Frontal cortex (tissue), 4 donors: ENCODE results near the gene TNRC18. TPM values are rescaled to one million over a fixed set of nuclear protein-coding genes. Genes with fewer than 3 reads are reported as not detected.

Experiments
- DNase-seq, 2 donors: peaks; one replicate each; pipeline ENCODE4 v3.0.0; 2012; ENCODE audit warnings: low spot score in 2 of 2
- FAIRE-seq: peaks from 2 replicates; lab custom pipeline; 2012; peaks lifted over from hg19 to GRCh38; lab: Jason Lieb, UNC
- total RNA-seq: library from RNA; depleted of rRNA; stranded (reverse); fragments of >200 nt; gene quantifications from one replicate; pipeline ENCODE4 v1.2.3, GENCODE V29; 2014
- donor health status: control.
- donor health status: control.
- donor health status: control.

Gene TNRC18
- total RNA-seq, 1 donor from 2014 or later = 40.8 TPM

DNA sequence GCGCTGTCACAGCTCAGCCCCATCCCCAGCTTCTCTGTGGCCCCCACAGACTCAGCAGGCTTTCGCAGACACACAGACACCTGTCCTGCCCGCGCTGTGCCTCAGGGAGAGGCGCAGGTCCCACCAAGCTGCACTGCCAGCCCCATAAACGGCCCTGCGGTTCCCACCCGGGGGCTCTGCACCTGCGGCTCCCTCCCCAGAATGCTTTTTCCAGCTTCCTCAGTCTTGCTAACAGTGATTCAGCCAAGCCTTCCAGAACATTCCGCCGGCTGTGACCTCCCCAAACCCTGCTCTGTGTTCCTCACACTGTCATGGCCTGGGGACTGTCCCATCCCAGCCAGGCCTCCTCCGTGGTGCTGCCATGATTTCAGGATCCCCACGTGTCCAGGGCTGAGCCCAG, 27.8 kb upstream of the TNRC18 start:
- DNase-seq = no peak
- FAIRE-seq = no peak

DNA sequence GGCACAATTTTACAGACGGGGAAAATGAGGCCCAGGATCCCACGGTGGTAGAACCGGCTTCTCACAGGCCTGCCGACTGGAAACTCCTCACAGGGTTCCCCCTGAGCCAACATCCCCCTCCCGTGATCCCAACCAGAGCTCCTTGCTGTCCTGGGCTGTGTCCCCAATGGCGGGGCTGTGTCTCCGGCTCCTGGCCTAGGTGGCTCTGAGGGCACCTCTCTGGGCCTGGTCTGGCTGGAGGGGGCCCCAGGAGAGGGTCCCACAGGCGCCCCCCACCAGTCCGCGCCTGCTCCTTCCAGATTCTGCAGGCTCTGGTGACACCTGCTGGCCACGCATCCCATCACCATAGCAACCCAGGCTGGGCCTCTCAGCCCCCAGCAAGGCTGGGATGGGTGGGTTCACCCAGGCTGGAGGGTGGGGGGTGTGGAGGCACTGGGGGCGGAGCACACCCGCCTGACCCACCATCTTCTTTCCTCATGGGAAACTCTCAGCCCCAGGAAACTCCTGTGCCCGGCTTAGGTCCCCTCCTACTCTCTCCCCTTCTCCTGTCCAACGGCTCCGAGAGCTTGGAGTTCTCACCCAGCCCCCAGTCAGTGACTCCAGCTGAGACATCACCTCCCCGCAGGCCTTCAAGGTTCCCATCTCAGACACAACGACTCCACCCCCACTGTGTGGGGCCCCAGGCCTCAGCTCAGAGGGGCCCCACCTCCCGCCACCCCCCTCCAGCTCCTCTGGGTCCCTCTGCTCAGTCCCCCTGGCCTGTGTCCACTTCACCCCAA, 27.1 kb upstream of the TNRC18 start:
- DNase-seq = peak; percentile 68 to 80
- FAIRE-seq = no peak

DNA sequence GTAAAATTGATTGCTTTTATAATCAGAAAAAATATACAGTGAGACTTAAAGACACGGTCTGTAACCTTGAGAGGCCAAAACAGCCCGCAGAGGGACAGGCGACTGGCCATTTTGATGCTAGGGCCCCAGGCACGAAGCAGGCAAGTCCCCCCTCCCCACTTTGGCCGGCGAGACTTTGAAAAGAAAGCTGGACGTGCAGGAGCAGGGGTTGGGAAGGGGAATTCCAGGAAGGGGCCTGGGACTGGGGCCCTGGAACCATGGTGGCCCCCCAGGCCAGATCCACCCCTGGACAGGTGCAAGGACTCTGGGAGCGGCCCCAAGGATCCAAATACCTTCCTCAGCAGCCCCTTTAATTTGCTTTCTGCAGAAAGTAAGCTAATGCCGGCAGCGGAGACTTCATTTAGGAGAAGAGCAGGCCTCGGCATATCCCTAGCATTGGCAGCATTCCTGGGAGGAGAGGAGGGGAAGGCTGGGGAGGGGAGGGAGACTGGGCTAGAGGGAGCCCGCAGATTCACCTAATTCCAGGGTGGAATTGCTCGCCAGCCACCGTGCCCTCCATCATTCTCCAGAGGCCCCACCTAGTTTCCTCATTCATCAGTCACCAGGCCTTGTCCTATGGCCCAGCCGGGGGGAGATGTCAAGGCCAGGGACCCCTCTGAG, 24.9 kb upstream of the TNRC18 start:
- FAIRE-seq (no peak), DNase-seq (no peak)

DNA sequence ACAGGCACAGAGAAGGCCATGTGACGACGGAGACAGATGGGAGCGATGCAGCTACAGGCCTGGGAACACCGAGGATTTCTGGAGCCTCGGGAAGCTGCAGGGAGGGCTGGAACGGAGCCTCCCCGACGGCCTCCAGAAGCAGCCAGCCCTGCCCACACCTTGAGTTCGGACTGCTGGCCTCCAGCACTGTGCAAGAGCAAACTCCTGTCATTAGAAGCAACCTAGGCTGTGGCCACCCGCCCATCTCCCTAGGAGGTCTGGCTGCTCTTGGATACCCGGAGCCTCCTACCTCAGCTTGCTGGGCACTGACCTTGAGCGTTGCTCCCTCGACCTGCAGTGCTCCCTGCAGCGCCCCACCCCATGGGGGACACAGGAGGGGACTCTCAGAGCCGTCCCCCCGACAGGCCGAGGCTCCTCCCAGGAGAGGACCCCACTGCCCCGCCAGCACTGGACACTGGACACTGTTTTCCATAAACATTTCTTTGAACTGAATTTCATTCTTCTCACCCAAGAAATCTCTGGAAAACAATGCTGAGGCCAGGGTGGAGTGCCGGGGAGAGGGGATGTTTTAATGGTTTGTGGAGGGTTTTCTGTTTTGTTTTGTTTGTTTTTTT, 22.5 kb upstream of the TNRC18 start:
- DNase-seq (no peak), FAIRE-seq (no peak)

DNA sequence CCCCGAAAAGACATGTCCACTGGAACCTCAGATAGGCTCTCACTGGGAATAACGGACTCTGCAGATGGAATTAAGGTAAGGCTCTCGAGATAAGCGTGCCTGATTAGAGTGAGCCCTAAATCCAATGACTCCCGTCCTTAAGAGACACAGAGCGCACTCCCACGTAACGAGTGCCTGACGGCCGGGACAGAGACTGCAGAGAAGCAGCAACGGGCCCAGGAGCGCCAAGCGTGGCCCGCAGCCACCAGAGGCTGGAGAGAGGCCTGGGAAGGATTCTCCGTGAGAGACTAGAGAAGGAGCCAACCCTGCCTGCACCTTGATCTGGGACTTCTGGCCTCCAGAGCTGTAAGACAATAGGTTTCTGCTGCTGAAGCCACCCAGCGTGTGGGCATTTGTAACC, 20.0 kb upstream of the TNRC18 start:
- FAIRE-seq (no peak), DNase-seq (no peak)

DNA sequence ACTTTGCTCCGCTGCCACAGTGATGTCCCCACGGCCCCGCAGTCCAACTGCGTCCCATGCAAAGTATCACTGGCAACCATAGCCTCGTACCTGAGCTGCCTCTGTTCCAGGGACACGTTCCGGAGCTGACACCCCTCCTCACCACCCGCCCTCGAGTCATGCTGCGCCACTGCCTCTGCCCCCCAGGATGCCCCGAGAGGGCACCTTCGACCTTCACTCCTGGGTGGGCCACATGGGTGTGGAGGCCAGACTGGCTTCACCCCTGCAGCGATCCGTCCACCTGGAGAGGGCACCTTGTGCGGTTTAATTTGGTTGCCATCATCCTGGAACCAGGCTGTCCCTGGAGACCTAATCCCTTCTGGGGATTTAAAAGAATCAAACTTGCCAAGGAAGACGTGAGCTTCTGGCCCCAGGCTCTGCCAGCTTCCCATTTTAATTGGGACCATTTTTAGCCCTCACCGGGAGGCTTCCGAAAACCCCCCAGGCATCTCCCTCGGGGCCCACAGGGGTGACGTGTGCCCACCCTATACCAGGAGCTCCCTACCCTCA, 19.2 kb upstream of the TNRC18 start:
- FAIRE-seq = no peak
- no peak for DNase-seq

DNA sequence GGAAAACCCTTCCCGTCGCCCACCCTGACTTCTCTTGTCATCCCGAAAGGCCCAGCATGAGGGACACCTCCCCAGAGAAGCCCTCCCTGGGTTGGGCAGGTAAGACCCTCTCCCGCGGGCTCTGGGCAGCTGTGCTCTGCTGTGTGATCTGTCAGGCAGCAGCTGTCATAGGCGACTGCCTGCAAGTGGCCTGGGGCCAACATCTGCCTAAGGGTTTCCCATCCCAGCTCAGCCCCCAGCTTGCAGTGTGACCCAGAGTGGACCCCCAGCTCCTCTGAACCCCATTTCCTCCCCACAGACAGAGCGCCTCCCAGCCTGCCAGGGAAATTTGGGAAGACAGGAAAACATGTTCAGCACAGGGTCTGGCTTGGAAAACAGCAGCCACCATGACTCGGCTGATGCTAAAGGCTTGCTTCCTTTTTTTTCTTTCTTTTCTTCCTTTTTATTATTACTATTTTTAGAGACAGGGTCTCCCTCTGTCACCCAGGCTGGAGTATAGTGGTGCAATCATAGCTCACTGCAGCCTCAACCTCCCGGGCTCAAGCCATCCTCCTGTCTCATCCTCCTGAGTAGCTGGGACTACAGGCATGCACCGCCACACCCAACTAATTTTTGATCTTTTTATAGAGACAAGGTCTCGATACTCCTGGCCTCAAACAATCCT, 18.3 kb upstream of the TNRC18 start:
- DNase-seq (no peak), FAIRE-seq (no peak)

DNA sequence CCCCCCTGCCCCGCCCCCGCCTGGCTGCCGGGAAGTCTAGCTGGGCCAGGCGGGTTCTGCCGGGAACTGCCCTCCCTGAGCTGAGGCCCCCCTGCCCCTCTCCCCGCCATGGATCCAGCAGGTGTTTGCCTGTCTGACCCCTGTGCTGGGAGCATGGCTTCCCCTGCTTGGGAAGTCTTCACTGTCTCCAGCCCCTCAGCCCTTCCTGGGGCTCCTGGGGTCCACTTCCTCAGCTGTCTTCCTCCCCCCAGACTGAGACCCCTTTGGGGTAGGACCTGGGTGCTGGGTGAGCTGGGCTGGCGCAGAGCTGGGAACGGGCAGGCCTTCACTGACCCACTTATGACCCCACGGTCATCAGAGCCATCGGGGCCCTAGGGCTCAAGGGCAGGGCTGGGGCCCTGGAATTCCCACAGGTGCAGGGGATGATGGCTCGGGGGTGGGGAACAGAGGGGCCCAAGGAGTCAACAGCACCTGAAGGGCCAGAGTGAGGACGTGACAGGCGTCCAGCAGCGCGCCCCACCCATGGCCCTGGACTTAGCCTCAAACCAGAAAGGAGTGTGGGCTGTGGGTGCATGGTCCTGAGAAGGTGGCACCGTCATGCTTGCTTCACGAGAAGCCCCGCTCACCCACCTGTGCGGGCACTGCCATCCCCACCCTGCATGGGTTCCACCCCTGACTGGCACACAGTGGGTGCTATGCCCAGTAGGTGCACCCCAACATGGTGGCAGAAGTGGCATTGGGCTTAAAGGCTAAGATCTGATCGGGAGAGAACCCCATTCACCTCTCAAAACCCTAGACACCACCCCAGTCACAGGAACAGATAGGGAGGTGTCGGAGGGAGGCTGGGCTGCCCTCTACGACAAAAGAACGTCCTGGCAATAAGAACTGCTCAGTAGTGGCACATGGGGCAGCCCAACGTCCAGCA, 16.2 kb upstream of the TNRC18 start:
- no peak for DNase-seq

DNA sequence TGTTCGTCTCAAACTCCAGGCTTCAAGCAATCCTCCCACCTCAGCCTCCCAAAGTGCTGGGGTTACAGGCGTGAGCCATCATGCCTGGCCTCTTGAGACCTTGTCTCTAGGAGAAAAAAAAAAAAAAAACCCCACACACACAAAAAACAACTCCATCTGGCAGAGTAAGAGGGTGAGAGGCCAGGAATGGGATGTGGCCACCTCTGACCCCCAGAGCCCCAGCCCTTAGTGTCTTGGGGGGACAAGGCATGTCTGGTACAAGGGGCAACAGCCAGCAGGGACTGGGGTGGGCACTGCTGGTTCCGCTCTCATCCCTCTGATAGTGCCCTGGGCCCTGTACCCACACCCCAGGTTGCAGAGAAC, 15.6 kb upstream of the TNRC18 start:
- FAIRE-seq = no peak
- no peak for DNase-seq

More for the DNA sequence above, 16.2 kb upstream of the TNRC18 start:
- no peak for FAIRE-seq

DNA sequence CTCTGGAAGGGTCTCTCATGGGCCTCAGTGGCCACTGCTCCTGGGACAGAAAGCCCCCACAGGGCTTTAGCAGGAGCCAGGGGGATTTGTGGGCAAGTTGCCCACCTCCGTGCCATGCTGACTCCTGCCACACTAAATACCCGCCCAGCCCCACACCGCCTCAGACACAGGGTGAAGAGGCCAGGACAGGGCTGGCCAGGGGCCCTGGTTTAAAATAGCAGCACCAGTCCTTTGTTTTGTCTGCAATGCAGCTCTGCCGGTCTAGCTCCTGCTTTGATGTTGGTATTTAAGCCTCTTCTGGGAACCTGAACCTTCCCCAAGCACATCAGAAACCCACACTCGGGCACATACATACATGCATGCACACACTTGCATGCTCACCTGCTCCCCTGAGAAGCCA, 14.4 kb upstream of the TNRC18 start:
- DNase-seq = no peak
- FAIRE-seq = no peak

DNA sequence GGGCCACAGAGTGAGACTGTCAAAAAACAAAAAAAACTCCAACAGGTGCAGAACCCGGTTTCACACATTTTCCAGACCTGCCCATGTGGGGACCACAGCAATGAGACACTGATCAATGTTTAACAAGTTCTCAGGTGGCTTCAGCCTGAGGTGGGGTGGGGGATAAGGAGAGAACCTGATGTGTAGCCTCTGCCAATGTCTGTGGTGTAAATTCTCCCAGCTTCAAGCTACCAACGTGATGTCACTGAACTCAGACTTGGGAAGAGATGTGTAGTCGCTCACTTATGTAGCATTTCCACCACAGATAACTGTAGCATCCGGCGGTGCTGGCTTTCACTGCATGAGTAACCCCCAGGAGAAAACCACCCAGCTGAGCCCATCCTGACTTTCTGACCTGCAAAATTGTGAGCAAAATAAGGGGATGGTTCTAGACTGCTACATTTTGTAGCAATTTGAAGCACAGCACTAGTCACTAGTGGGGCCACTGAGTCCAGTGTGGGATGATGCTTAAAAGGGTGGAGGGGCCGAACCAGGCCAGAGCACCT, 13.8 kb upstream of the TNRC18 start:
- FAIRE-seq = no peak
- no peak for DNase-seq

DNA sequence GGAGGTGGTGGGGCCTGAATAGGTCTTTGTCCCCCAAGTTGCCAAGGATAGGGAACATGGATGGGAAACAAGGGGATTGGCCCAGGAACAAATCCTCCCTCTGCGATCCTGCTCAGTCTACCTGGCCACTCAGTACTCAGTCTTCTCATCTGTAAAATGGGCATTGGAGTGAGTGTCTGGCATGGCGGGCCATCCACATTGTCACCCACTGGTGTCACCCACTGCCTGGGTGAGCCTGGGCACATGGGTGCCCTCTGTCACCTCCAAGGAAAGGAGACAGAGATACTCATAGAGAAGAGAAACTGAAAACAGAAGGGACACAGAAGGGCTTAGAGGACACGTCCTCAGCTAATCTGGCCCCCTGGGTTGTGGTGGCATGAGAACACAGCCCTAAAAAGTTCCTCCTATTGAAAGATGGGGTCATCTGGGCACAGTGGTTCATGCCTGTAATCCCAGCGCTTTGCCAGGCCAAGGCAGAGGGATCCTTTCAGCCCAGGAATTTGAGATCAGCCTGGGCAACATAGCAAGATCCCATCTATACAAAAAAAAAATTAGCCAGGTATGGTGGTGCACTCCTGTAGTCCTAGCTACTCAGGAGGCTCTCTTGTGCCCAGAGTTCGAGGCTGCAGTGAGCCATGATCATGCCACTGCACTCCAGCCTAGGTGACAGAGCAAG, 12.5 kb upstream of the TNRC18 start:
- FAIRE-seq (no peak), DNase-seq (no peak)

DNA sequence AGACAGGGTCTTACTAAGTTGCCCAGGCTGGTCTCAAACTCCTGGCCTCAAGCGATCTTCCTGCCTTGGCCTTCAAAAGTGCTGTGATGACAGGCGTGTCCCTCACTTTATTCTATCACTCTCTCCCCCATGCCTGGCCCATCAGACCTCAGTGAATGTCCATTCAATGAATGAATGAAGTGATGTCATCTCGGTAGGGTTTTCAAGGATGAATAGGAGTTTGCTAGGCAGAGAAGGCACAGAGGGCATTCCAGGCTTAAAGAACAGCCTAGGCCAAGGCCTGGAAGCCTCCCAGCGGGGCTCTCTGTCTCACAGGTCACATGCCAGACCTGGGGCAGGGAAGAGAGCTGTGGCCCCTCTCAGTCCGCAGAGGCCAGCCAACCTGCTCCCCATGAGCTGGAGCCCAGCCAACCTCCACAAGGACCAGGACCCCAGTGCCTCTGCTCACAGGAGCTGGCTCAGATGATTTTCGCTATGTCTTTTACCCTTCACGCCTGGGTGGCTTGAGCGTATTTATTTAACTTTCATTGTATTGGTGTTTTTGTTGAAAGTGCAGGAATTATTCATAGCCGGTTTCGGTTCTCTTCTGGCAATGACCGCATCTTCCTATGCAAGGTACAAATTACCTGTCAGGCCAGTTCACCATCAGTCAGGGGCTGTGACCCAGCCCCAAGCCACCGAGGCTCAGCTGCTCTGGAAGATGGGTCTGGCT, 11.8 kb upstream of the TNRC18 start:
- FAIRE-seq (no peak), DNase-seq (no peak)

DNA sequence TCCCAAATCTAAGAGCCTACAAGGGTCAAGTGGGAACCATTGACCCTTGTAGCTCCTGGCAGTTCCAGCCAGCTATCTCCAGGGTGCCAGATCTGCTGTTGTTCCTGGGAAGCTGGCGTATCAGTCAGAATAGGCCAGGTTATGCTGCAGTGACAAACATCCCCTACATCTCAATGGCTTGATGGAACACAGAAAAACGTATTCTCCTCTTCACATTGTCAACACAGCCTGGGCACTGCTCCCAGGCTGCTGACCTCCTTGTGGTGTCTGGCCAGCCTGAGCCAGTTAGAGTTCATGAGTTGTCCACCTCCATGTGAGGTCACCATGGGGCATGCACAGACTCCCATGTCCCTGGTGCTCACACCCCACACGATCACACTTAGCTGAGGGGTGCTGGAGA, 9.5 kb upstream of the TNRC18 start:
- FAIRE-seq (no peak), DNase-seq (no peak)

DNA sequence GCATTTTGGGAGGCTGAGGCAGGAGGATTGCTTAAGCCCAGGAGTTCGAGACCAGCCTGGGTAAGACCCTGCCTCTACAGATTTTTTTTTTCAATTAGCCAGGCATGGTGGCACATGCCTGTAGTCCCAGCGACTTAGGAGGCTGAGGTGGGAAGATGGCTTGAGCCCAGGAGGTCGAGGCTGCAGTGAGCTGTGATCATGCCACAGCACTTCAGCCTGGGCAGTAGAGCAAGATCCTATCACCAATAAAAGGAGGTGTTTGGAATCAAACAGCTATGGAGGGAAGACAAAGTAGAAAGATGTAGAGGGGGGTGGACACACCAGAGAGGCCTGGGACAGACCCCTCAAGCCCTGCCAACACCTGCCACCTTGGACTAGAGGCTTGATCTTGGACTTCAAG, 9.1 kb upstream of the TNRC18 start:
- FAIRE-seq (no peak), DNase-seq (no peak)

DNA sequence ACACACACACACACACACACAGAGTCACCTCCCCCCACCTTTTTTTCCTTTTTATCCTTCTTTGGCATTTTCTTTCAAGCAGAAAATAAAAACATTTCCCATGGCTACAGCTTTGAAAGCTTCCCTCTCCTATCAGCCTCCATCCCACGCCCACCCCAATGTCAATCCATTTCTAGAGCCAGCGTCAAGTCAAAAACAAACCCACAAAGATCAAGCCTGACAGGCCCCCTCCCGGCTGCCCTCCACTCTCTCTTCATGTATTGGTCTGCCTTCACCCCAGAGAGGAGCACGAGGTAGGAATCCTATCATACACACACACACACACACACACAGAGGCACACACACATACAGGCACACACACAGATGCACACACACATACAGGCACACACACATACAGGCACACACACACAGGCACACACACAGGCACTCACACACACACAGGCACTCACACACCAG, 8.0 kb upstream of the TNRC18 start:
- DNase-seq (no peak), FAIRE-seq (no peak)

DNA sequence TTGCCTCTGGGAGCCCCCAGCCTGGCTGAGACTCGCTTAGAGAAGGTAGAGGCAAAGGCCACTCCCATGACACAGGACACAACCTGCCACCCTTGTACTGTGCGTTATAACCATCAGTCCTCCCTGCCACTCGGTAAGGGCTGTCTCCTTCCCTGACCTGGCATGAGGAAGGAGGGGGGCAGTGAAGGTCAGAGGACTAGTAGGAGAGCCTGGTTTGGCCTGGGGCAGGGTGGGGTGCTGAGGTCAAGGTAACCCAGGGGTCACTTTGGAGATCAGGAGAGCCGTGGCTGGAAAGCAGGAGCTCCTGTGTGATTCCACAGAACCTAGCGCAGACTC, 6.9 kb upstream of the TNRC18 start:
- no peak for FAIRE-seq

More for the DNA sequence above, 6.9 kb upstream of the TNRC18 start:
- no peak for DNase-seq
